ENCODE data around the gene RALGPS1.

DNA sequence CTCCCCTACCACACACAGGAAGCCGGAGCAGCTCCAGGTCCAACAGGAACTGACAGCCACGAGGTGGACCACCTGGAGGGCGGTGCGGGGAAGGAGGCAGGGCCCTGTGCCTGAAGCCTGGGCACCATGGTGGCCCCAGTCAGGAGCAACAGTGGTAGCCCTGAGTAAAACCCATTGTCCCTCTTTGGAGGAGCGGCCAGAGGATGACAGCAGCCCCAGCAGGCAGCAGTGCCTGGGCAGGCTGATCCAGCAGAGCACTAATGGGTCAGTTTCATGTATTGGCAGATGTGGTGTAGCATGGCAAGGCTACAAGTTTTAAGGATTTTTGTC, 302.3 kb downstream of the RALGPS1 start:
- TF ChIP-seq, protein P1, sequence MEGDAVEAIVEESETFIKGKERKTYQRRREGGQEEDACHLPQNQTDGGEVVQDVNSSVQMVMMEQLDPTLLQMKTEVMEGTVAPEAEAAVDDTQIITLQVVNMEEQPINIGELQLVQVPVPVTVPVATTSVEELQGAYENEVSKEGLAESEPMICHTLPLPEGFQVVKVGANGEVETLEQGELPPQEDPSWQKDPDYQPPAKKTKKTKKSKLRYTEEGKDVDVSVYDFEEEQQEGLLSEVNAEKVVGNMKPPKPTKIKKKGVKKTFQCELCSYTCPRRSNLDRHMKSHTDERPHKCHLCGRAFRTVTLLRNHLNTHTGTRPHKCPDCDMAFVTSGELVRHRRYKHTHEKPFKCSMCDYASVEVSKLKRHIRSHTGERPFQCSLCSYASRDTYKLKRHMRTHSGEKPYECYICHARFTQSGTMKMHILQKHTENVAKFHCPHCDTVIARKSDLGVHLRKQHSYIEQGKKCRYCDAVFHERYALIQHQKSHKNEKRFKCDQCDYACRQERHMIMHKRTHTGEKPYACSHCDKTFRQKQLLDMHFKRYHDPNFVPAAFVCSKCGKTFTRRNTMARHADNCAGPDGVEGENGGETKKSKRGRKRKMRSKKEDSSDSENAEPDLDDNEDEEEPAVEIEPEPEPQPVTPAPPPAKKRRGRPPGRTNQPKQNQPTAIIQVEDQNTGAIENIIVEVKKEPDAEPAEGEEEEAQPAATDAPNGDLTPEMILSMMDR (IDR thresholded peaks at IDR 0.05): no peak
- TF ChIP-seq POLR2AphosphoS5 (IDR thresholded peaks at IDR 0.05) (no peak), POLR2A (IDR thresholded peaks at IDR 0.05) (no peak), EP300 (IDR thresholded peaks at IDR 0.05) (no peak)
